Left ventricle myocardium inferior (tissue), 1 donor: ENCODE data around the gene HEXA. TPM values are rescaled to one million over a fixed set of nuclear protein-coding genes. Genes with fewer than 3 reads are reported as not detected.

Experiments used
- DNase-seq: peaks from one replicate; pipeline ENCODE4 v3.0.0-alpha.2; 2020
- H3K27ac ChIP-seq: fragments of 200-600 bp; replicated peaks from 2 replicates; pipeline ENCODE4 v1.8.0; 2021
- H3K27me3 ChIP-seq: fragments of 200-600 bp; 2 replicates; pipeline ENCODE4 v1.8.0; 2021; ENCODE audit warnings: low read depth
- H3K36me3 ChIP-seq: fragments of 200-600 bp; 2 replicates; pipeline ENCODE4 v1.8.0; 2021
- H3K4me1 ChIP-seq: fragments of 200-600 bp; 2 replicates; pipeline ENCODE4 v1.8.0; 2021
- H3K4me3 ChIP-seq: fragments of 200-600 bp; 2 replicates; pipeline ENCODE4 v1.8.0; 2021; ENCODE audit warnings: mild to moderate bottlenecking, moderate library complexity
- H3K9me3 ChIP-seq: fragments of 200-600 bp; replicated peaks from 2 replicates; pipeline ENCODE4 v1.8.0; 2021
- intact Hi-C: fragments of 100-400 bp; cut with micrococcal nuclease; formaldehyde crosslinking; loops from one replicate; pipeline ENCODE4 v1.11.0; 2022
- total RNA-seq: library from RNA; stranded (reverse); fragmentation: NEBNext Ultra II Directional; extraction: Animal tissue kit (Norgen Biotek cat#: 25700); gene quantifications from one replicate; pipeline ENCODE4 v1.2.1, GENCODE V29; 2021
- TF ChIP-seq, protein P1 (sequence below): fragments of 200-600 bp; IDR thresholded peaks from 2 replicates; pipeline ENCODE4 v1.8.0; 2021; ENCODE audit warnings: antibody characterized with exemption, mild to moderate bottlenecking, borderline replicate concordance
- donor health status: DM: no; HTN: yes; CAD: no; lungs with severe emphysema.

HEXA gene
- total RNA-seq, 1 donor from 2014 or later, result 58.9 TPM

DNA sequence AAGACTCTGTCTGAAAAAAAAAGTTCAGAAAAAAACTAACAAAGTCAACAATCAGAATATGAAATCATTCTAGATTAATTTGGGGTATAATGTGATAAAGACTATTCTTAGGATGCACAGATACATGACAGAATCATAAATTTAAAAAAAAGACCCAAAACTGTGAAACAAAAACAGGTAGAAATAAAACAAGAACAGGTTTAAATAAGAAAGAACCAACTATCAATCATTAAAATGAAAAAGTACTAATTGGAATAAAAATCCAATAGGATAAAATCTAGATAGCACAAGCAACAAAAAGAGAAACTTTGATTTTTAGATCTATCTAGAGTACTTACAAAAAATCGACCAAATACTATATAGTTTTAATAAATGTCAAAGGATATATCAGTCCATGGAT is 35.7 kb upstream of the HEXA start:
- TF ChIP-seq, protein P1, sequence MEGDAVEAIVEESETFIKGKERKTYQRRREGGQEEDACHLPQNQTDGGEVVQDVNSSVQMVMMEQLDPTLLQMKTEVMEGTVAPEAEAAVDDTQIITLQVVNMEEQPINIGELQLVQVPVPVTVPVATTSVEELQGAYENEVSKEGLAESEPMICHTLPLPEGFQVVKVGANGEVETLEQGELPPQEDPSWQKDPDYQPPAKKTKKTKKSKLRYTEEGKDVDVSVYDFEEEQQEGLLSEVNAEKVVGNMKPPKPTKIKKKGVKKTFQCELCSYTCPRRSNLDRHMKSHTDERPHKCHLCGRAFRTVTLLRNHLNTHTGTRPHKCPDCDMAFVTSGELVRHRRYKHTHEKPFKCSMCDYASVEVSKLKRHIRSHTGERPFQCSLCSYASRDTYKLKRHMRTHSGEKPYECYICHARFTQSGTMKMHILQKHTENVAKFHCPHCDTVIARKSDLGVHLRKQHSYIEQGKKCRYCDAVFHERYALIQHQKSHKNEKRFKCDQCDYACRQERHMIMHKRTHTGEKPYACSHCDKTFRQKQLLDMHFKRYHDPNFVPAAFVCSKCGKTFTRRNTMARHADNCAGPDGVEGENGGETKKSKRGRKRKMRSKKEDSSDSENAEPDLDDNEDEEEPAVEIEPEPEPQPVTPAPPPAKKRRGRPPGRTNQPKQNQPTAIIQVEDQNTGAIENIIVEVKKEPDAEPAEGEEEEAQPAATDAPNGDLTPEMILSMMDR, result no peak
- H3K27ac ChIP-seq, result no peak overlapping the region
- H3K4me1 ChIP-seq, result no peaks in the 10 kb centered on the region
- intact Hi-C loops, result no loop called here
- peaks cover 46% of the 10 kb centered on the region for H3K27me3 ChIP-seq
- no peak overlapping the region for H3K4me3 ChIP-seq
- H3K36me3 ChIP-seq, result no peaks in the 10 kb centered on the region
- no peak for DNase-seq
- peaks cover 10% of the 10 kb centered on the region for H3K9me3 ChIP-seq

DNA sequence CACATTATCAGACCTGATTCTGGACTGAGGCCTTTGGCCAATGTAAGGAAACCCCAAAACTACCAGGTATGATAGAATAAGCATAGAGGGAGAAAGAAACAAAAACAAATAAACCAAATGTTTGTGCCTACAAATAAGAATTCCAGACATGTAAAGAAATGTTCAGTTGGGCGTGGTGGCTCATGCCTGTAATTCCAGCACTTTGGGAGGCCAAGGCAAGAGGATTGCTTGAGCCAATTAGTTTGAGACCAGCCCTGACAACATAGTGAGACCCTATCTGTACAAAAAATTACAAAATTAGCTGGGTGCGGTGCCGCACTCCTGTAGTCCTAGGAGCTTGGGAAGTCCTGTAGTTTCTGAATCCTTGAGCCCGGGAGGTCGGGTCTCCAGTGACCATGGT is 35.3 kb upstream of the HEXA start:
- no peak overlapping the region for H3K27ac ChIP-seq
- H3K36me3 ChIP-seq, result no peaks in the 10 kb centered on the region
- TF ChIP-seq, protein P1, result no peak
- H3K27me3 ChIP-seq, result peaks cover 46% of the 10 kb centered on the region
- no peak for DNase-seq
- no peaks in the 10 kb centered on the region for H3K4me1 ChIP-seq
- H3K9me3 ChIP-seq, result peaks cover 10% of the 10 kb centered on the region
- H3K4me3 ChIP-seq, result no peak overlapping the region
- intact Hi-C loops, result no loop called here

DNA sequence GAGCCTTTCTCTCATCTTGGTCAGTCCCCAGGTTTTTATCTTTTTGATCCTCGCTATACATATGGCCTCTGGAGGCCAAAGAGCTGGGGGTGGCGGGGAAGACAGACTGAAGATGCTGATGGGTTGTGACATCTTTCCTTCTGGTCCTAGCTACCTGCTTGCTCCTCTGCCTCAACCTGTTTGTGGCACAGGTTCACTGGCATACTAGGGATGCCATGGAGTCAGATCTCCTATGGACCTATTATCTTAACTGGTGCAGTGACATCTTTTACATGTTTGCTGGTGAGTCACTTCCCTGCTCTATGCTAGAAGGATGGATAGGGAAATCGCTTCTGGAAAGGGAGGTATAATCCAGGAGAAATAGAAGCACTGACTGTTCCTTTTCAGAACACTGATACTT is 31.1 kb upstream of the HEXA start:
- Histone ChIP-seq H3K27me3 (peaks cover 67% of the 10 kb centered on the region), H3K4me3 (no peak overlapping the region), H3K36me3 (no peaks in the 10 kb centered on the region), H3K27ac (no peak overlapping the region), H3K9me3 (peaks cover 10% of the 10 kb centered on the region), H3K4me1 (no peaks in the 10 kb centered on the region)
- intact Hi-C loops, result no loop called here
- DNase-seq, result no peak
- TF ChIP-seq, protein P1, result no peak

DNA sequence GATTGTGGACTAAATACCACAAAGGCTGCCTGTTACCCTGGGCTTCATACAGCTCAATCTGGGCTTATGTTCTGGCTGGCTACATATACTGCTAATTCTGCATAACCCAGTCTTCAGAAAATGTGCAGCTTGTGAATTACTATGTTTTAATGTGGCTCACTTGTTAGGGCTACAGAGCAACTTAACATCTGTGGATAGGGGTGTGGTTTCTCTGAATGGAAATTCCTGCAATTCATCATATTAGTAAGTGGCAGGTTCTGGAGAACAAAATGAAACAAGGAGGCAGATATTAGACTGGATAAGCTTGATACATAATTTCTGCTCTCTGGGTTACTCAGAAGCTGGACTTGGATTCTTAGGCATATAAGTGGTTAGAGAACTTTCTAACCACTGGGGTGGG is 29.0 kb upstream of the HEXA start:
- H3K36me3 ChIP-seq, result no peaks in the 10 kb centered on the region
- TF ChIP-seq, protein P1, result no peak
- H3K27ac ChIP-seq, result no peak overlapping the region
- no peak for DNase-seq
- H3K4me1 ChIP-seq, result no peaks in the 10 kb centered on the region
- intact Hi-C loops, result no loop called here
- peaks cover 52% of the 10 kb centered on the region for H3K27me3 ChIP-seq
- H3K9me3 ChIP-seq, result no peaks in the 10 kb centered on the region
- H3K4me3 ChIP-seq, result no peak overlapping the region

DNA sequence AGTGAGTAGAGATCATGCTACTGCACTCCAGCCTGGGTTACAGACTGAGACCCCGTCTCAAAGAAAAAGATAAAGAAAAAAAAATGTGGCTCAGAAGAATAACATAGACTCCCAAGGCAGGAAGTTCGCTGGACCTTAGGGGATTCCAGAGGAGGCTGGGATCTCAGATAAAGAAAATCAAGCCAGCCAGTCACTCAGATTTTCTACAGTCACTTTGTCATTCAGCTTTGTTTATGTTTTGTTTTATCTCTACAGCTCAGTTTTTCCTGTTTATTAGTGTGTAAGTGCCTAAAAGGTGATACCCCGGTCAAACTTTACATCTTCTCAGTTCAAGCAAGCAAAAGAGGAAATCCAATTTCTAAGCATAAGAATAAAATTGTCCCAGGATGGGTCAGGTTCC is 28.5 kb upstream of the HEXA start:
- no peak overlapping the region for H3K4me3 ChIP-seq
- intact Hi-C loops, result no loop called here
- DNase-seq, result no peak
- no peaks in the 10 kb centered on the region for H3K36me3 ChIP-seq
- H3K27ac ChIP-seq, result no peak overlapping the region
- TF ChIP-seq, protein P1, result no peak
- H3K4me1 ChIP-seq, result no peaks in the 10 kb centered on the region
- H3K9me3 ChIP-seq, result no peaks in the 10 kb centered on the region
- peaks cover 47% of the 10 kb centered on the region for H3K27me3 ChIP-seq

DNA sequence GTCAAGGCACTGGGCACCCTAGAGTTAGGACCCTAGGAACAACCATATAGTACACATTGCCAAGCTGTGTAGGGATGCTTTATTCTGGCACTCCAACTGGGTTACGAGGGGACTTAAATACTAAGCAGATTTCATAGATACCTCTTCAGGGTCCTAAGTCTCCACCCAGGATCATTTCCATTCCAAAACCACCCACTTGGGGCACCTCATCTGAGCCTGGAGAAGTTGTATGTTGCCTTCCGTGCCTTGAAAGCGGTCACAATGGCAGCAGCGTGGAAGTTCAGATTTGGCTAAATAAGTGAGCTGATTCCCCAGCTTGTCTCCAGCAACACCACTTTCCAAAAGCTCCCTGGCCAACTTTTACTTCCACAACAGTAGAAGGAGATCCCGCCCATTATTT is 26.9 kb upstream of the HEXA start:
- intact Hi-C loops, result no loop called here
- DNase-seq, result no peak
- no peak overlapping the region for H3K4me3 ChIP-seq
- TF ChIP-seq, protein P1, result no peak
- H3K27ac ChIP-seq, result no peak overlapping the region
- no peaks in the 10 kb centered on the region for H3K36me3 ChIP-seq
- H3K27me3 ChIP-seq, result peaks cover 31% of the 10 kb centered on the region
- peaks cover 4% of the 10 kb centered on the region for H3K4me1 ChIP-seq
- no peaks in the 10 kb centered on the region for H3K9me3 ChIP-seq
